HEK293T (cell line): Measurements from ENCODE around the gene FBXL7.

Experiments used
- CTCF ChIA-PET: fragments of 350-600 bp; formaldehyde crosslinking; extraction: SDS; loops from one replicate; lab custom pipeline; 2021; ENCODE audit warnings: antibody characterized with exemption, inconsistent platforms; lab: Yijun Ruan, JAX
- POLR2A ChIA-PET: fragments of 350-600 bp; formaldehyde crosslinking; extraction: SDS; loops from one replicate; lab custom pipeline; 2020; ENCODE audit warnings: antibody characterized with exemption, inconsistent platforms; lab: Yijun Ruan, JAX
- DNase-seq: peaks from one replicate; pipeline ENCODE4 v3.0.0; 2012; ENCODE audit warnings: mixed read lengths; ENCODE audit errors: extremely low spot score
- ARNT ChIP-seq: fragments of 450-650 bp; IDR thresholded peaks from 2 replicates; pipeline ENCODE4 v1.6.1; 2017; ENCODE audit warnings: mild to moderate bottlenecking
- BHLHE40 ChIP-seq: fragments of 450-650 bp; IDR thresholded peaks from 2 replicates; pipeline ENCODE4 v1.6.1; 2016; ENCODE audit warnings: mild to moderate bottlenecking, moderate library complexity, borderline replicate concordance
- CTBP1 ChIP-seq: fragments of 450-650 bp; IDR thresholded peaks from 2 replicates; pipeline ENCODE4 v1.6.1; 2016; ENCODE audit warnings: borderline replicate concordance
- ELF4 ChIP-seq: fragments of 450-650 bp; IDR thresholded peaks from 2 replicates; pipeline ENCODE4 v1.6.1; 2017; ENCODE audit warnings: antibody characterized with exemption
- FOXA1 ChIP-seq: fragments of 450-650 bp; IDR thresholded peaks from 2 replicates; pipeline ENCODE4 v1.6.1; 2016; ENCODE audit warnings: mild to moderate bottlenecking
- FOXK2 ChIP-seq: fragments of 450-650 bp; IDR thresholded peaks from 2 replicates; pipeline ENCODE4 v1.6.1; 2016; ENCODE audit warnings: mild to moderate bottlenecking
- FOXM1 ChIP-seq: fragments of 450-650 bp; IDR thresholded peaks from 2 replicates; pipeline ENCODE4 v1.6.1; 2017; ENCODE audit warnings: mild to moderate bottlenecking, borderline replicate concordance
- HDGF ChIP-seq: fragments of 450-650 bp; IDR thresholded peaks from 2 replicates; pipeline ENCODE4 v1.6.1; 2017; ENCODE audit warnings: antibody characterized with exemption, borderline replicate concordance
- L3MBTL2 ChIP-seq: fragments of 450-650 bp; conservative IDR thresholded peaks from 2 replicates; pipeline ENCODE4 v1.6.1; 2016; ENCODE audit warnings: mild to moderate bottlenecking
- LEF1 ChIP-seq: fragments of 450-650 bp; IDR thresholded peaks from 2 replicates; pipeline ENCODE4 v1.6.1; 2017; ENCODE audit warnings: mild to moderate bottlenecking, borderline replicate concordance
- NFRKB ChIP-seq: fragments of 450-650 bp; IDR thresholded peaks from 2 replicates; pipeline ENCODE4 v1.6.1; 2016; ENCODE audit warnings: mild to moderate bottlenecking, moderate library complexity
- PKNOX1 ChIP-seq: fragments of 450-650 bp; IDR thresholded peaks from 2 replicates; pipeline ENCODE4 v1.6.1; 2016
- SP1 ChIP-seq: fragments of 450-650 bp; IDR thresholded peaks from 2 replicates; pipeline ENCODE4 v1.6.1; 2017
- SUZ12 ChIP-seq: fragments of 450-650 bp; IDR thresholded peaks from 2 replicates; pipeline ENCODE4 v1.6.1; 2016; ENCODE audit warnings: mild to moderate bottlenecking
- TARDBP ChIP-seq: fragments of 450-650 bp; IDR thresholded peaks from 2 replicates; pipeline ENCODE4 v1.6.1; 2016
- ZNF384 ChIP-seq: fragments of 450-650 bp; IDR thresholded peaks from 2 replicates; pipeline ENCODE4 v1.6.1; 2016

The FBXL7 gene

GRCh38 chr5:15827741-15828140, 327.8 kb downstream of the FBXL7 start:
- no peak for DNase-seq
- CTCF ChIA-PET = no interaction called here
- TF ChIP-seq BHLHE40 (no peak), TARDBP (no peak), ZNF384 (no peak), ARNT (no peak), SUZ12 (no peak), FOXK2 (no peak), NFRKB (no peak), L3MBTL2 (no peak), HDGF (no peak), ELF4 (no peak), LEF1 (no peak), FOXM1 (no peak), SP1 (no peak), PKNOX1 (no peak), CTBP1 (no peak), FOXA1 (no peak)
- POLR2A ChIA-PET = no interaction called here

DNA sequence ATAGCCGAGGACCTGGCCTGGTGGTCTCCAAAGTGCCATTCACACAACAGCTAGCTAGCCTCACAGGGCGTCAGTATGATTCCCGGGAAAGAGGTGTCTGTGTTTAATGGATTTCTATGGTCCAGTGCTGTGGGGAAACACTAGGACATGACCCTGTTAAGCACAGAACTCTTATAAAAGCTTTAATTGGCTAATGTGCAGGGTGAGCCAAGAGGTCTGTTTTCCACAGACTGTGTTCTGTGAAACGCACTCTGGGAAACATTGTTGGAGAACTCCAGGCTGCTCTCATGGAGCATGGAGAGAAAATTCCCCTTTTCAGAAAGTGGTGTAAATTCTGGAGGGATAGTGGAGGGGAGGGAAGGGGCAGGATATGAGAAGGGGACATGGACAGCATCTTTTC, 331.4 kb downstream of the FBXL7 start:
- POLR2A ChIA-PET = no interaction called here
- CTCF ChIA-PET = no interaction called here
- TF ChIP-seq FOXM1 = no peak
- no peak for TF ChIP-seq SP1
- TF ChIP-seq ARNT = no peak
- TF ChIP-seq L3MBTL2 = no peak
- no peak for TF ChIP-seq NFRKB
- no peak for TF ChIP-seq TARDBP
- TF ChIP-seq BHLHE40 = no peak
- no peak for TF ChIP-seq SUZ12
- no peak for DNase-seq

DNA sequence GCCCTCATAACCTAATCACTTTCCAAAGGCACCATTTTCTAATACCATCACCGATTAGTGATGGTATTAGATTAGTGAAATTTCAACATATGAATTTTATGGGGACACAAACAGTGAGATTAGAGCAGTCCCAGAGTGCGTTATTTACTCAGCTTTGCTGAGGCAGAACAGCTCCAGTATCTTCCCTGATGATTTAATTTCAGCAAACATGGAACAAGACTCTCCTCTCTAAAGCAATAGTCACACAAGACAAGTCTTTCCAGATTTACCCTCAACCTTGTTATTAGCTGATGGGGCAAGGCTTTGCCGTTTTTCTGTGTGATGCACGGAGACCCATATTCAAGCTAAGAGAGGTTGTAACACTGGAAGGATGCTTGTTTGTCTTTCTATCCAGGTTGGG, 333.4 kb downstream of the FBXL7 start:
- no peak for TF ChIP-seq SP1
- TF ChIP-seq HDGF = no peak
- no peak for TF ChIP-seq NFRKB
- no peak for TF ChIP-seq ELF4
- POLR2A ChIA-PET = no interaction called here
- CTCF ChIA-PET = no interaction called here
- DNase-seq = no peak

DNA sequence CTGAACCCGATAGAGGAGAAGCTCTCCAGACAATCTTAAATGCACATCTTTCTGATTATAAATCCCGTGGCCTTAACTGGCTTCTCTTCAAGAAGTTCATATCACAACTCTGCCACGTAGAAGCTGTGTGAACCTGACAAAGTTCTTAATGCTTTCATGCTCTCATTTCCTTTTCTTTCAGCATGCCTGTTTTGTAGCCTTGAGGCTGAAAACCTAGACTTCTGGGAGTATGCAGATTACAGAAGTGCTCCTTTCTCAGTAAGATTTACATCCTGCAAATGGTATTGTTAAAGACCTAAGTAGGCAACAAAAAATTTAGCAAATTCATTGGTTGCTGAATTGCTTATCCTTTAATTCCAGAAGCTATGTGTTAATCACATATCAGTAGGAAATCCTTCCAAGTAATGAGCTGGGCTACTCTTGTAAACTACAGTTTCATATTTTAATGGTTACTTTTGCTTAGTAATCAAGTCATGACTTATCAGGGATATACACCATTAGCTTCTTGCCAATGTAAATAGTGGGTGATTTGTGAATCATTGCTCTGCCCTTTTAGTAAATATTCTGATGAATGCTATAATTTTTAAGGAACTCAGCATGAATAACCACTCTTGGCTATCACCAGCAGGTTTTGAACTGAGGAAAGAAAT, 334.7 kb downstream of the FBXL7 start:
- no peak for DNase-seq
- ChIA-PET CTCF (no interaction called here), POLR2A (no interaction called here)
- no peak for TF ChIP-seq PKNOX1
- no peak for TF ChIP-seq LEF1
- TF ChIP-seq SUZ12 = no peak
- TF ChIP-seq ARNT = no peak
- no peak for TF ChIP-seq HDGF
- TF ChIP-seq FOXA1 = no peak
- no peak for TF ChIP-seq ELF4

DNA sequence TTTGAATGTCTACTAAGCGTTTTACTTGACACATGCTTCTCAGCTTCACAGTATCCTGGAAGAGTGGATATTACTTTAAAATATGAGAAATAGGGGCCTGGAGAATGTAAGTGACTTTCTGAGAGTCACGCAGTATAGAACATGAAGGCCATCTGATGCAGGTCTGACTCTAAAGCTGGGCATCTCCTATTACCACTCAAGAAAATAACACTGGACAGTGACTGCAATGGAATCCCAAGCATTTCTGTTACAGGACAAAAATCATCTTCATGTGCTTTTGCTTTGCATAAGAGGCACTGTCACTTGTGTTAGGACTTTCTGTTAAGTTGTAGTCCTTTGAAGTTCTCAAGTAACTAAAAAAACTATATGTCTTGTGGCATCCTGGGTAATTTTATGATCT, 335.5 kb downstream of the FBXL7 start:
- TF ChIP-seq SUZ12 (no peak), ARNT (no peak), ZNF384 (no peak), FOXA1 (no peak), L3MBTL2 (no peak), CTBP1 (no peak), HDGF (no peak), FOXK2 (no peak), SP1 (no peak), ELF4 (no peak), NFRKB (no peak), BHLHE40 (no peak), PKNOX1 (no peak), FOXM1 (no peak), TARDBP (no peak), LEF1 (no peak)
- ChIA-PET POLR2A (no interaction called here), CTCF (no interaction called here)
- no peak for DNase-seq

DNA sequence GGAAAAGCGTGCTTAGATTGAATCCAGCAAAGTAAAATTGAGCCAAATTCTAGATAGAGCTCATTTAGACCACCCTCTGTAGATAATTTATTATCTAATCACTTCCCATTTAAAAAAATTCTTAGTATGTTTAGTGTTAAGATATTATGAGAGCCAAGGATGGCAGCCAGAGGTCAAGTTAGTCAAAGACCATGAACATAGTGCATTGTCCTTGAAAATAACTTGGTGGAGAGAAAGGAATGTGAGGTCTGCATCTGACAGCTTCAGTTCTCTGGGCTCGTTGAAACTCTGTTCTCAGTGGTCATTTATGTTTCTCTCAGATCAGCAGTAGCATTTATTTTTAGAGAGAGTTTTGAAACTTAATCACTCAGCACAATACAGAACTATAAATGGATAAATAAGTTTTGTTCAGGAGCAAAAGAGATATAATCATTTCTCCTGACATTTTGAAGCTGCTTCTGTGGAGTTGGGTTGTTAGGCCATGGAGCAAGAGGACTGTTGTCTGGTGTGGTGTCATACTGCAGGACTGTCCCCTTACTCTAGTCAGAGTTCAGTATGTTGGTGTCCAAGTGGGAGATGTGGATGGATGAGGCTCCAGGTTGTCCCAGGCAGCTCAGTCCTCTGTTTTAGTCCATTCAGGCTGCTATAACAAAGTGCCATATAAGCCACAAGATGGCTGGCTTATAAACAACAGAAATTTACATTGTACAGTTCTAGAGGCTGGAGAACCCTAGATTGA, 337.7 kb downstream of the FBXL7 start:
- ChIA-PET POLR2A (no interaction called here), CTCF (no interaction called here)
- no peak for DNase-seq
- TF ChIP-seq FOXK2 (no peak), BHLHE40 (no peak)

DNA sequence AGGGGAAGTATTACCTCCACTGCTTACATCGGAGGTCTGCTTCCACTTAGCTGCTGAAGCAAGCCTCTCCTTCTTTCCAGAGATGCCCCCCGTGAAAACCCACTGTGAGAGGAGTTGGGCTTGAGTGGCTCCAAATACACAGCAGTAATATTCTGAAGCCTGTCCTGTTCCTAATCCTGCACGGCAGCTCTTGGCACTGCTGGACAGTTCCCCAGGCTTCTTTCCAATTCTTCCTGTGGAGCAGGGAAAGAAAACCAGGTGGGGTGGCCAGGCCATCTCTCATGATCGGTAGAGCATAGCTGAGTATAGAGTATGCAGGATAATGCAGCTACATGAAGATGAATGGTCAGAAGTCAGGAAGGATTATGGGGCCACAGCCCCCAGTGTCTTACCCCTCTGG, 344.3 kb downstream of the FBXL7 start:
- CTCF ChIA-PET = no interaction called here

More for the DNA sequence above, 344.3 kb downstream of the FBXL7 start:
- POLR2A ChIA-PET = no interaction called here
- DNase-seq = no peak
- no peak for TF ChIP-seq ARNT
- no peak for TF ChIP-seq FOXA1
